B cell (primary cell): Measurements from ENCODE around the gene SPACA7. TPM values are rescaled to one million over a fixed set of nuclear protein-coding genes. Genes with fewer than 3 reads are reported as not detected.

Source experiments
- ATAC-seq: fragments of 200-7000 bp; cut with Tn5 transposase; one replicate; pipeline ENCODE4 v1.10.0; 2021; ENCODE audit warnings: low read depth, mild to moderate bottlenecking, moderate number of reproducible peaks, moderate library complexity
- CTCF ChIA-PET: fragments of 350-600 bp; sonication (Branson Sonifier 250); formaldehyde crosslinking; loops from one replicate; lab custom pipeline; 2021; ENCODE audit warnings: antibody characterized with exemption, inconsistent platforms; lab: Charles Lee
- POLR2A ChIA-PET: fragments of 350-600 bp; sonication (Branson Sonifier 250); formaldehyde crosslinking; loops from one replicate; lab custom pipeline; 2021; ENCODE audit warnings: antibody characterized with exemption; lab: Charles Lee
- DNase-seq: peaks from one replicate; pipeline ENCODE4 v3.0.0; 2013
- H2AFZ ChIP-seq: 2 replicates; pipeline ENCODE4 v1.6.1; 2012; ENCODE audit warnings: mild to moderate bottlenecking, low read depth, low read length; ENCODE audit not compliant: insufficient read depth, poor library complexity, severe bottlenecking
- H3K27ac ChIP-seq, 2 donors: 1 replicate in 1 of 2; 2 replicates in 1 of 2; pipeline ENCODE4 v1.5.1; 2012 to 2013; ENCODE audit warnings: low read length in 2 of 2, mild to moderate bottlenecking in 2 of 2, moderate library complexity in 1 of 2
- H3K27me3 ChIP-seq, 4 experiments: fragments of 200-600 bp in 1 of 4; sonication (generic) in 1 of 4; replicated peaks in 1 of 4; 1 replicate in 2 of 4; 2 replicates in 2 of 4; pipeline versions ENCODE4 v1.6.1 to v1.7.0; 2013 to 2016; ENCODE audit warnings: low read length in 3 of 4, mild to moderate bottlenecking in 2 of 4, mixed read lengths in 1 of 4, moderate library complexity in 1 of 4; ENCODE audit not compliant: insufficient read depth in 4 of 4, control insufficient read depth in 3 of 4; ENCODE audit errors: control extremely low read depth in 1 of 4
- H3K36me3 ChIP-seq, 2 experiments: replicated peaks in 1 of 2; 1 replicate in 1 of 2; 2 replicates in 1 of 2; pipeline versions ENCODE4 v1.6.1 to v1.7.1; 2013; ENCODE audit warnings: low read length in 1 of 2; ENCODE audit not compliant: insufficient read depth in 2 of 2, control insufficient read depth in 1 of 2; ENCODE audit errors: control extremely low read depth in 1 of 2, extremely low read depth in 1 of 2
- H3K4me1 ChIP-seq, 2 donors: fragments of 200-600 bp in 1 of 2; sonication (generic) in 1 of 2; 1 replicate in 1 of 2; 2 replicates in 1 of 2; pipeline versions ENCODE4 v1.5.1 to v1.6.1; 2013 to 2017; ENCODE audit warnings: low read length in 2 of 2; ENCODE audit not compliant: control insufficient read depth in 2 of 2, insufficient read depth in 2 of 2
- H3K4me2 ChIP-seq: replicated peaks from 2 replicates; pipeline ENCODE3; 2012; ENCODE audit warnings: mild to moderate bottlenecking, low read depth, low read length; ENCODE audit not compliant: poor library complexity, severe bottlenecking
- H3K4me3 ChIP-seq, 5 experiments: fragments of 200-600 bp in 1 of 5; sonication (generic) in 1 of 5; 1 replicate in 3 of 5; 2 replicates in 2 of 5; pipeline versions ENCODE4 v1.5.1 to v1.7.0; 2011 to 2016; ENCODE audit warnings: low read length in 4 of 5, mild to moderate bottlenecking in 4 of 5, low read depth in 2 of 5, control low read depth in 1 of 5, moderate library complexity in 1 of 5; ENCODE audit not compliant: insufficient read depth in 1 of 5; ENCODE audit errors: control extremely low read depth in 1 of 5, extremely low read depth in 1 of 5
- H3K79me2 ChIP-seq: fragments of 200-600 bp; sonication (generic); one replicate; pipeline ENCODE4 v1.6.0; 2016; ENCODE audit warnings: low read length; ENCODE audit not compliant: control insufficient read depth, insufficient read depth
- H3K9ac ChIP-seq: fragments of 200-600 bp; sonication (generic); 2 replicates; pipeline ENCODE4 v1.6.1; 2017; ENCODE audit warnings: mild to moderate bottlenecking, low read length, moderate library complexity
- H3K9me3 ChIP-seq, 3 donors: one replicate each; pipeline versions ENCODE4 v1.6.1 to v1.7.1; 2013; ENCODE audit warnings: low read length in 2 of 3; ENCODE audit not compliant: control insufficient read depth in 2 of 3, insufficient read depth in 1 of 3; ENCODE audit errors: control extremely low read depth in 1 of 3
- H4K20me1 ChIP-seq: 2 replicates; pipeline ENCODE4 v1.6.0; 2012; ENCODE audit warnings: mild to moderate bottlenecking, low read length; ENCODE audit not compliant: insufficient read depth, control insufficient read depth, poor library complexity, severe bottlenecking
- H3K27ac Mint-ChIP-seq: one replicate; pipeline ENCODE4 v1.8.0; 2021; ENCODE audit warnings: mixed read lengths
- H3K27me3 Mint-ChIP-seq: one replicate; pipeline ENCODE4 v1.8.0; 2021; ENCODE audit warnings: mixed read lengths
- H3K4me1 Mint-ChIP-seq: one replicate; pipeline ENCODE4 v1.8.0; 2021; ENCODE audit warnings: mixed read lengths
- H3K4me3 Mint-ChIP-seq: one replicate; pipeline ENCODE4 v1.8.0; 2021; ENCODE audit warnings: mixed read lengths
- H3K9me3 Mint-ChIP-seq: one replicate; pipeline ENCODE4 v1.8.0; 2022; ENCODE audit warnings: mixed read lengths; ENCODE audit not compliant: insufficient read depth
- EZH2 ChIP-seq: IDR thresholded peaks from 2 replicates; pipeline ENCODE4 v1.6.1; 2012; ENCODE audit warnings: borderline replicate concordance, low read depth, mild to moderate bottlenecking, moderate library complexity, low read length; ENCODE audit not compliant: insufficient read depth, poor library complexity, severe bottlenecking
- WGBS: methylation state at CpG from one replicate; pipeline ENCODE4 v1.1.5; 2013; ENCODE audit warnings: missing lambda C conversion rate; ENCODE audit not compliant: insufficient coverage; 5-methylcytosine and 5-hydroxymethylcytosine counted together
- intact Hi-C: fragments of 100-400 bp; cut with micrococcal nuclease; formaldehyde crosslinking; loops from one replicate; pipeline ENCODE4 v1.10.0; 2022
- polyA plus RNA-seq: library from polyadenylated mRNA; depleted of rRNA; stranded (reverse); fragments of >200 nt; gene quantifications from 2 replicates; pipeline ENCODE4 v1.2.3, GENCODE V29; 2012
- total RNA-seq, 2 donors: library from RNA; stranded (reverse); fragments of 120-200 nt in 1 of 2; gene quantifications; 1 replicate in 1 of 2; 2 replicates in 1 of 2; pipeline versions ENCODE4 v1.2.3 to v1.2.4, GENCODE V29; 2013 to 2022
- TF ChIP-seq, protein P1 (sequence below): fragments of 200-600 bp; IDR thresholded peaks from one replicate; pipeline ENCODE4 v1.8.0; 2022; ENCODE audit warnings: antibody characterized with exemption, mild to moderate bottlenecking

SPACA7 gene
- total and polyA plus RNA-seq, 2 donors (not counting 1 experiment from before 2014, with no cell fraction given) = not detected

DNA sequence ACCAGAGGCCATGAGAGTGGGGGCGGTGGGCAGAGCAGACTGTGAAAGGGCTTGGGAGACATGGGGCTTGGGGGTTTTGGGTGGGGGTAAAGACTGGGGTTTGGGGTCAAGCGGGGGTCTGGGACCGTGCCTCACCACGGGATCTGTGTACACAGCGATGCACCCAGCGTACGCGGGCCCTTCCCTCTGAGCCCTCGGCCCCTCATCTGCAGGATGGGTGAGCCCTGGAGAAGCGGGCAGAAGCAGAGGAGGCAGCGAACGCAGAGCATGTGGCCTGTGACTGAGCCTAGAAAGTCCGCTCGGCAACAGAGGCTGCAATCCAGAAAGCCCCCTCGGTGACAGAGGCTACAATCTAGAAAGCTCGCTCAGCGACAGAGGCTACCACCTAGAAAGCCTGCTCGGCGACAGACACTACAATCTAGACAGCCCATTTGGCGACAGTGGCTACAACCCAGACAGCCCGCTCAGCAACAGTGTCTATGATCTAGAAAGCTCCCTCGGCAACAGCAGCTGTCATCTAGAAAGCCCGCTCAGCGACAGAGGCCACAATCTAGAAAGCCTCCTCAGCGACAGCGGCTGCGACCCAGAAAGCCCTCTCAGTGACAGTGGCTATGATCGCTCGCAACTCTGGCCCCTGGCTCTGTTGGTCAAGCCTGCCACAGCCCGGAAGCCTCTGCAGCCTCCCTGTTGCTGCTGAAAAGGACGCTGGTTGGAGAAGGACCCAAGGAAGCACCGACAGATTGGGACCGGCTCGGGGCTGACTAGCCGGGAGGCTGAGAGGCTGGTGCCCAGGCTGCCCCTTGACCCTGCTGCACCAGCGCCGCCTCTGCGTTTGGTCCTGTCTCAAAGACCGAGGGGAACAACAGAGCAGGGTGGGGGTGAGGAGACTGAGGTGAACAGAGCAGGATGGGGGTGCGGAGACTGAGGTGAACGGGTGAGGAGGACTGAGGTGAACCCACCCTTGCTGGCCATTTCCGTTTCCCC lies 68.6 kb downstream of the SPACA7 start:
- Histone ChIP-seq H3K27ac (no peak overlapping the region), H3K9me3 (peaks cover 0 to 8% (median 0%) of the 10 kb centered on the region in 3 donors), H3K36me3 (no peaks in the 10 kb centered on the region), H3K79me2 (no peaks in the 10 kb centered on the region), H2AFZ (no peak overlapping the region), H3K27me3 (peaks cover 0 to 8% (median 0%) of the 10 kb centered on the region in 4 experiments), H3K4me1 (no peaks in the 10 kb centered on the region), H4K20me1 (no peaks in the 10 kb centered on the region), H3K4me2 (no peak overlapping the region), H3K9ac (no peak overlapping the region), H3K4me3 (no peak overlapping the region)
- POLR2A ChIA-PET = no interaction called here
- H3K27me3 Mint-ChIP-seq = peaks cover 21% of the 10 kb centered on the region
- no peaks in the 10 kb centered on the region for H3K4me1 Mint-ChIP-seq
- 88% methylated on average over 41 of the region's 42 CpGs for WGBS
- no peaks in the 10 kb centered on the region for H3K9me3 Mint-ChIP-seq
- ATAC-seq (no peak), DNase-seq (no peak)
- CTCF ChIA-PET = no interaction called here
- H3K27ac Mint-ChIP-seq = no peak overlapping the region
- H3K4me3 Mint-ChIP-seq = no peak overlapping the region
- intact Hi-C loops = no loop called here
- no peak for TF ChIP-seq EZH2
- TF ChIP-seq, protein P1, sequence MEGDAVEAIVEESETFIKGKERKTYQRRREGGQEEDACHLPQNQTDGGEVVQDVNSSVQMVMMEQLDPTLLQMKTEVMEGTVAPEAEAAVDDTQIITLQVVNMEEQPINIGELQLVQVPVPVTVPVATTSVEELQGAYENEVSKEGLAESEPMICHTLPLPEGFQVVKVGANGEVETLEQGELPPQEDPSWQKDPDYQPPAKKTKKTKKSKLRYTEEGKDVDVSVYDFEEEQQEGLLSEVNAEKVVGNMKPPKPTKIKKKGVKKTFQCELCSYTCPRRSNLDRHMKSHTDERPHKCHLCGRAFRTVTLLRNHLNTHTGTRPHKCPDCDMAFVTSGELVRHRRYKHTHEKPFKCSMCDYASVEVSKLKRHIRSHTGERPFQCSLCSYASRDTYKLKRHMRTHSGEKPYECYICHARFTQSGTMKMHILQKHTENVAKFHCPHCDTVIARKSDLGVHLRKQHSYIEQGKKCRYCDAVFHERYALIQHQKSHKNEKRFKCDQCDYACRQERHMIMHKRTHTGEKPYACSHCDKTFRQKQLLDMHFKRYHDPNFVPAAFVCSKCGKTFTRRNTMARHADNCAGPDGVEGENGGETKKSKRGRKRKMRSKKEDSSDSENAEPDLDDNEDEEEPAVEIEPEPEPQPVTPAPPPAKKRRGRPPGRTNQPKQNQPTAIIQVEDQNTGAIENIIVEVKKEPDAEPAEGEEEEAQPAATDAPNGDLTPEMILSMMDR = no peak
